Stimulated activated CD8-positive, alpha-beta memory T cell treated with anti-CD3 and anti-CD28 coated beads, Interleukin-15, amount 100 ng/mL, for 24 hours (primary cell): ENCODE measurements around the gene OR10H3.
"Not testable (repeated sequence)": the region's sequence is repeated elsewhere in the genome, so short reads cannot be mapped to it uniquely, and the experiment has no call there.

Experiments used
- DNase-seq: peaks from one replicate; pipeline ENCODE4 v3.0.0-alpha.2; 2020; ENCODE audit warnings: low read depth

Gene OR10H3

GRCh38 chr19:15779756-15780476 is 42.1 kb downstream of the OR10H3 start:
- no peak for DNase-seq

DNA sequence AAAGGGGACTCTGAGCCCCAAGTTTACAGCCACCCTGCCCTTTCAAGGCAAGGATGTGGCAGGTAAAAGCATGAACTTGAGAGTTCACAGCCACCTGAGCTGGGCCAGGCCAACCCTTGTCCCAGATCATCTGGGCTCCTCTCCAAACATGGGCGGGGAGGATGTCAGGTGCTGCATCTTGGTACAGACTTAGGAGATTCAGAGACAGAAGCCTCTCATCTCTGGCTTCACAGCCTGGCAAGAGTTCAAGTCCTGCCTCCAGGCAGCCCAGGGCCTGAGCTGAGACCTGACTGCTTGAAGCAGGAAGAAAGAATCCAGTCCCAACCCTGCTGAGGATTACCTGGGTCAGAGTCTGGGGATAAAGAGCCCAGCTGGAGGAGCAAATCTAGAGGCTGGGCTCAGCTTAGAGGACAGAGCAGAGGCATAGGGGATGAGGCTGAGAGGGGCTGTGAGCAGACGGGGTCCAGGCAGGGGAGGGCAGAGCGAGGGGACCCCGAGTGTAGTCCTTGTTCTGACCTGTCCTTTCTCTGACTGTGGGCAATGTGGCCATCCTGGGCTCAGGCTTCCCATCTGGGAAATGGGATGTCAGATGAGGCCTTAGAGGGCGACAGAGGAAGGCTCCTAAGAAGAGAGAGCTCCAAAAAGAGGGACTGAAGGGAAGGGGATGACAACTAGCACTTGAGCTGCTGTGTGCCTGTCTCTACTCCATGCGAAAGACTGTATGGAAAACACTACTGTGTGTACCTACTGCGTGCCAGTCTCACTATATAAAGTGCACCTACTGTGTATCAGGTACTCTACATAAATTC is 43.0 kb downstream of the OR10H3 start:
- DNase-seq: no peak

DNA sequence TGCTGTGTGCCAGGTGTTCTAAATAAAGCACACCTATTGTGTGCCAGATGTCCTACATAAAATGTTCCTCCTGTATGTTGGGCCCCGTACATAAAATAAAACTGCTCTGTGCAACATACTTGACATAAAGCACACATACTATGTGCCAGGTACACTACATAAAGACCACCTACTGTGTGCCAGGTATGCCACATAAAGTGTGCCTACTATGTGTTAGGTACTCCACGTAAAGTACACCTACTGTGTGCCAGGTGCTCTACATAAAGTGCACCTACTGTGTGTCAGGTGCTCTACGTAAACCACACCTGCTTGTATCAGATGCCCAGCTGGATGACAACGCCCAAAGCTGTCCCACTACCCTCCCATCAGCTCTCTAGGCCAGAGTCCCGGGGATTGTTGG is 43.9 kb downstream of the OR10H3 start:
- DNase-seq: no peak

DNA sequence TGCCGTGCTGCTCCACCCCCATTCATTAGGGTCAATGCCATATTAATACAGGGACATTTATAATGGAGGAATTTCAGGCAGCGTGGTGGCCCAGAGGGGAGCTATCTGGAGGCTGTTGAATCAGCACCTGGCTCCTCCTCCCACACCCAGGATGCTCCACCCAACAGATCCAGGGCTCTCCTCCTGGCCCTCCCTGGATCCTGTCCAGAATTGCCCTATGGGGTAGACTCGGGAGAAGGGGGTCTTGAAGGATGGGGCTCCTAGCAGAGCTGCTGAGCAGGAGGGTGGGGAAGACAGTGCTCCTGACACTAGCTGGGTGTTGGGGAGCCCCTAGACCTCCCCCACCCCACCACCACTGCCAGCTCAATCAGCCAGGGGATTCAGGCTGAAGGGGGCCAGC is 44.4 kb downstream of the OR10H3 start:
- no peak for DNase-seq

DNA sequence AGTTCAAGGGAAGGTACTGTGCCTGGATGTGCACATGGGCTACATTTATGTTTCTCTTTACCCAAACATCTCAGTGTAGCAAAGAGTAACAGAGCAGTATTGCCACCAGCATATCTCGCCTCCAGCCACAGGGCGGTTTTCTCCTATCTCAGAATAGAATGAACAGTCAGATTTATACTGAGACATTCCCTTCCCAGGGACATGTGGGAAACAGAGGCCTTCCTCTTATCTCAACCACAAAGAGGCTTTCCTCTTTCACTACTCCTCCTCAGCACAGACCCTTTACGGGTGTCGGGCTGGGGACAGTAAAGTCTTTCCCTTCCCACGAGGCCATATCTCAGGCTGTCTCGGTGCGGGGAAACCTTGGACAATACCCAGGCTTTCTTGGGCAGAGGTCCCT is 45.1 kb downstream of the OR10H3 start:
- DNase-seq: not testable (repeated sequence)

DNA sequence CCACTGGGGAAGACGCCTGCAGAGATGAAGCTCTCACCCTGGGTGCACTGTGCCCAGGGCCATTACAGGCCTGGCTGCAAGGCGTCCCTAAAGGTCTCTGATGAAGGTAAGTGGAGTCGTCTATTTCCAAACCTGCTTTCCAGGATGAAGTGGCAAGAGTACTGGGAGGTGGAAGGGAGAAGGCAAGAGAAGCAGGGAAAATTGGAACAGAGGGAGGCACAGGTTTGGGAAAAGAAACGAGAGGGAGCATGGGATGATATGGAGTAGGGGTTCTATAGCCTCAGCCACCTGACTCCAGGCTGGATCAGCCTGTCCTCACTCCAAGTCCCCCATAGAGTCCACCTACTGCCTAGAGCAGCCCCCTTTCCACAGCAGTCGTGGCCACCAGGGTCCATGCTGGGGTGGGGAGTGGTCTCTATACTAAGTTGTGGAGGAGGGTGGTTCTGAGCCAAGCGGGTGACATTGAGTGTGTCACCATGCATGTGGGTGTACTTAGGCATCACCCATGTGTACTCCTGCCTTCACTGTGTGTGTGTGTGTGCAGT is 49.9 kb downstream of the OR10H3 start, which contains the start of gene OR10H5:
Gene OR10H5 (plus strand): TSS at position 51 of the 545 bp plus-strand sequence. CDS start 6,388 bp downstream, outside the sequence.
- DNase-seq: no peak

- DNase-seq: no peak
Observed at GRCh38 chr19:15788594-15789270, 50.9 kb downstream of the OR10H3 start.

- no peak for DNase-seq
Observed at GRCh38 chr19:15790096-15790495, 52.3 kb downstream of the OR10H3 start.
